ENCODE data around the gene TMEM151B.
"Not testable (repeated sequence)": the region's sequence is repeated elsewhere in the genome, so short reads cannot be mapped to it uniquely, and the experiment has no call there.

Gene TMEM151B

GRCh38 chr6:44304282-44305199 is 34.3 kb downstream of the TMEM151B start:
- DNase-seq (ENCODE audit: low read depth), result peak; percentile 37

- no peak for DNase-seq (ENCODE audit: low read depth)
These were observed 35.0 kb downstream of the TMEM151B start for GRCh38 chr6:44305200-44305725.

DNA sequence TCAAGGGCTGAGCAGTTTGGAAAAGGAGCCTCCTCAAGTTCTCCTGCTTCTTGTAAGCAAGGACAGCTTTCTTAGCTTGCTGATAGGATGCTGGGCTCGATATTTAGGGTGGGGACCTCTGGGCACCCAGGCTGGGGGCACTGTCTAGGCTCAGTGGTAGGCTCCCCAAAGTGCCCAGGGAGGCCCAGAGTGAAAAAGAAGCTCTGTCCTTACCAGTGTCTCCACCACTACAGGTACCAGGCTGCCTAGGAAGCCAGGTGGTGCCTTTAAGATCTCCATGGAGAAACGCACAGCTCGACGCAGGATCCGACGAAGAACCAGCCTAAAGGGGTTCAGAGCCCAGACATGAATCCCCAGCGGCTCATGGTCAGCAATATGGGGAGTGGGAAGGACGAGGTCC is 36.5 kb downstream of the TMEM151B start:
- no peak for DNase-seq (ENCODE audit: low read depth)

DNA sequence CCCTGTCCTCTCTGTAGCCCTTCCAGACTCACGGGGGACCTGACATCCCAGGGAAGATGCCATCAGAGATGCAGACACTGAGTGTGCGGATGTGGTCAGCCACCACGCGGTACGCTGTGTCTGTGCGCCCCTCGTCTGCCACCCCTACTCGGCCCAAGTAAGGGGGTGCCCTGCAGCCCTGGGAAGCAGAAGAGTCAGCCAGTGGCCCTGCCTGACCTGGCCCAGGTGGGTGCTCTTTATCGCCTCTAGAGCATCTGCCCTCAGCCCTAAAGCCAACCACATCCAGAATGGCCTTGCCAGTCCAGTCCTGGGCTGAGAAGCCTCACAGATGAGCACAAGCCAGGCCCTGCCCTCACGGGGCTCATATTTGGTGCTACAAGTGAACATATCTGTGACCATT is 37.0 kb downstream of the TMEM151B start:
- DNase-seq (ENCODE audit: low read depth), result no peak

GRCh38 chr6:44309092-44309491 is 38.8 kb downstream of the TMEM151B start:
- DNase-seq (ENCODE audit: low read depth), result no peak

DNA sequence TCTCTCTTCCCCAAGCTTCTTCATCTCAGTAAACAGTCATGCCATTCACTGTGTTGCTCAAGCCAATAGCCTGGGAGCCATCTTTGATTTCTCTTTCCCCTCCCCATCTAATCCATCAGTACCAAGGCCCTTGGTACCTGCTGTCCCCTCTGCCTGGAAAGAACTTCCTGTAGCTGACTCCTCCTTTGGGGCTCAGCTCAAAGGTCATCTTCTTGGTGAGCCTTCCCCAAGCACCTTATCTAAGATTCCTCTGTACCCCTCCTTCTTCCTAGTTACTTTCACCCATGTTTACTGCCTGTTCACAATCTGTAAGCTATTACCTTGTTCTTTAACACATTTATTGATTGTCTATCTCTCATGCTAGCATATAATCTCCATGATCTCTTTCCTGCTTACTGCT is 39.4 kb downstream of the TMEM151B start:
- DNase-seq (ENCODE audit: low read depth), result no peak

- no peak for DNase-seq (ENCODE audit: low read depth)
These were observed 40.0 kb downstream of the TMEM151B start for GRCh38 chr6:44310241-44310640.

- DNase-seq (ENCODE audit: low read depth), result no peak
These were observed 41.1 kb downstream of the TMEM151B start for GRCh38 chr6:44311304-44311703.

- DNase-seq (ENCODE audit: low read depth), result no peak
These were observed 41.5 kb downstream of the TMEM151B start for GRCh38 chr6:44311767-44312166.

GRCh38 chr6:44312901-44313788 is 42.9 kb downstream of the TMEM151B start, which contains the start of gene AARS2:
Gene AARS2 (minus strand): TSS chr6:44313347. CDS start chr6:44313323, 24 bp downstream.
- DNase-seq (ENCODE audit: low read depth), result peak; percentile 82

- DNase-seq (ENCODE audit: low read depth), result not testable (repeated sequence)
These were observed 44.4 kb downstream of the TMEM151B start for GRCh38 chr6:44314657-44315056.

GRCh38 chr6:44315516-44315915 is 45.3 kb downstream of the TMEM151B start:
- DNase-seq (ENCODE audit: low read depth), result no peak

DNA sequence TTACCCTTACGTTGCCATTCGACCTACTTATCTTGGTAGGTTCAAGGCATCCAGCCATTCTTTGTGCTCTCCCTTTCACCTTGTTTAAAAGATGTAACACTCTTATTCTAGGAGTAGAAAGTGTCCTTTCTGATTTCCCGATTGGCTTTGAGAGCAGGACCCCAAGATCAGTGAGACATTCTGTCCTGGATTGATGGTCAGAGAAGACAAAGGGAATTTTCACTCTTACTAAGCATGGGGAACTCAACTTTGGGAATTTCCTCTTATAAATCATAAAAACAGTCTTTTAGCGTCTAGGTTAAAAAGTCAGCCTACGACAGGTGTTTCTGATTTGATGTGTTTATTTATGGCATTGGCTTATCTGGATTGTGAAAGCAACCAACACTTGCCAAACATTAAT is 45.7 kb downstream of the TMEM151B start:
- DNase-seq (ENCODE audit: low read depth), result no peak

- DNase-seq (ENCODE audit: low read depth), result no peak
These were observed 46.2 kb downstream of the TMEM151B start for GRCh38 chr6:44316481-44316880.

- not testable (repeated sequence) for DNase-seq (ENCODE audit: low read depth)
These were observed 46.9 kb downstream of the TMEM151B start for GRCh38 chr6:44317136-44317631.

DNA sequence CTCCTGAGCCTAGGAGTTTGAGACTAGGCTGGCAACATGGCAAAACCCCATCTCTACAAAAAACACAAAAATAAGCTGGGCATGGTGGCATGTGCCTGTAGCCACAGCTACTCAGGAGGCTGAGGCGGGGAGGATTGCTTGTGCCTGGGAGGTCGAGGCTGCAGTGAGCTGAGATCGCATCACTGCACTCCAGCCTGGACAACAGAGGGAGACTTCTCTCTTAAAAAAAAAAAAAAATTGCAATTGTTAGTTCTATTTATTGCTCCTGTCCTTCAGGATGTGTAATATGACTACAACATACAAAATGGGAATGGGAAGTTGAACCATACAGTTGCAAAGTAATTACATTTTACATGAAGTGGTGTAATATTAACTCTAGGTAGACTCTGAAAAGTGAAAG is 51.0 kb downstream of the TMEM151B start:
- DNase-seq (ENCODE audit: low read depth), result no peak

DNA sequence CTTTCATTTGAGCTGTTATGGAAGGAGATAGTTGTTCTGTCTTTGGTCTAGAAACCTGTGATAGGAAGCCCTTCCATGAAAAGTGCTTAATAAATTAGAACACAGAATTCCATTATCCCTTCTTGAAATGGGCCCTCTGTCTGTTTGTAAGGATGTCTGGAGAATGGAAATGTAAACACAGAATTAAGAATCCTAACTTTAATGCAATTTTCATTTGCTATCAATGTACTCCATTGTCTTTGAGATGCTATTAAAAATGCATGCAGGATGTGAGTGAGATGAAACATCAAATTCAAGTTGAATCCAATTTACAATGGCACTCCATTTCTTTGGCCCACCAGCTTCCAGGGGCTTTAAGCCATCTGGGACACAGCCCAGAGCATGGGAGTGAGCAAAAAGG is 56.8 kb downstream of the TMEM151B start:
- DNase-seq (ENCODE audit: low read depth), result no peak

DNA sequence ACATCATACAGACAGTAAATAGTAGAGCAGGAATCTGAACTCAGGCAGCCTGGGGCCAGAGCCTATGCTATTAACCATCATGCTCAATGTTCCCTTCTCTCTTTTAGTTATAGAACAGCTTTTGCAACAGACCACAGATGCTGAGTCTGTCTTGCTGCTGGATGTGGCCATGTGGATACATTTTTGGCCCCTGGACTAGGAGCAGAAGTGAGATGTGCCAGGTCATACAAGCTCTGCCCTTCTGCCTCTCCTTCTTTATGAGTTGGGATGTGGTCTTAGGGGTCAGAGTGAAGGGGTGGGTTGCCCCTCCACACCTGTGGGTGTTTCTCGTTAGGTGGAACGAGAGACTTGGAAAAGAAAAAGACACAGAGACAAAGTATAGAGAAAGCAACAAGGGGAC is 57.5 kb downstream of the TMEM151B start:
- no peak for DNase-seq (ENCODE audit: low read depth)

GRCh38 chr6:44328203-44328602 is 58.0 kb downstream of the TMEM151B start:
- DNase-seq (ENCODE audit: low read depth), result not testable (repeated sequence)

DNA sequence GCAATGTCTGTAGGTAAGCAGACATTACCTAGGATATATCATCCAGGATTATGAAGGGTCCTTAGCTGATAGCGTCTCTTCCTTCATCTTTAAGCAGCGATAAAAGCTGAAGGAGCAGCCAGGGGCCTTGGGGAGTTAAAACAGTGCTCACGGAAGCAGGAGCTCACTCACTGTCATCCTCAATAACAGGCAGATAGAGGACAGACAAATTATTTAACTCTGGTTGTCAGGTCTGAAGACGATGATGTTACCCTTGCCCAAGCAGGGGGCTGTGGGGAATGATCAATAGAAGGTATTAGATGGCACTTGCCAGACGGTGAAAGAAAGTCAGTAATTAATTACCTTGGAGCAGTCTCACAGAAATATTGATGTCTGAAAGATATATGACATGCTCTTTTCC is 59.6 kb downstream of the TMEM151B start:
- DNase-seq (ENCODE audit: low read depth), result no peak

DNA sequence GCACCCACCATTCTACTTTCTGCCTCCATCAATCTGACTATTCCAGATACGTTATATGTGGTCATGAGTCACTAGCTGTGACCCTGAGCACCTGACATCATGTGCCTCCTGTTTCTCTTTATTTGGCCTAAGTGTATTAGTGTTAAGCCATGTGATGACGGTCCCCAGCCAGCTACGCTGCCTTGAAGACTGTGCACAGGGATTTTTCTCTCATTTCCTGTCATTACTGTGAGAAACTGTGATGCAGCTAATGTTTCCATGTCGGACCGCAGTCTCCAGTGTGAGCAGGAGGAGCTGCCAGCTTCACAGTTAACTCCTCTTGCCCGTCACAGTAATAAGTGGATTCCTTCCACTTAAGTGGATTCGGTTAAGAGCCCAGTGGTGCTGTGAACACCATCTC is 62.3 kb downstream of the TMEM151B start:
- DNase-seq (ENCODE audit: low read depth), result no peak

GRCh38 chr6:44333273-44333919 is 63.1 kb downstream of the TMEM151B start:
- no peak for DNase-seq (ENCODE audit: low read depth)
